Activated CD8-positive, alpha-beta memory T cell treated with anti-CD3 and anti-CD28 coated beads, Interleukin-2, amount 50 U/mL, for 4 hours (primary cell): ENCODE data around the gene SMCP.

Source experiments
- DNase-seq: peaks from one replicate; pipeline ENCODE4 v3.0.0-alpha.2; 2020

Gene SMCP

GRCh38 chr1:152886758-152887409, 8.8 kb downstream of the SMCP start:
- no peak for DNase-seq

DNA sequence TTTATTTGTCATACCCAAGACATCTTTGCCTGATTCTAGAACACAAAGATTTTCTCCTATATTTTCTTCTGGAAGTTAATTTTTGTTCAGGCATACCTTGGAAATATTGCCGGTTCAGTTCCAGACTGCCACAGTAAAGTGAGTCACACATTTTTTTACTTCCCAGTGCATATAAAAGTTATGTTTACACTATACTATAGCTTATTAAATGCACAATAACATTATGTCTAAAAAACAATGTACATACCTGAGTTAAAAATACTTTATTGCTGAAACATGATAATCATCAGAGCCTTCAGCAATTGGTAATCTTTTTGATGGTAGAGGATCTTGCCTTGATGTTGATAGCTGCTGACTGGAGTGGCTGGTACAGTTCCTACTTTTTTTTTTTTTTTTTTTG, 10.0 kb downstream of the SMCP start:
- no peak for DNase-seq

GRCh38 chr1:152899027-152899426, 20.9 kb downstream of the SMCP start:
- DNase-seq, result no peak

DNA sequence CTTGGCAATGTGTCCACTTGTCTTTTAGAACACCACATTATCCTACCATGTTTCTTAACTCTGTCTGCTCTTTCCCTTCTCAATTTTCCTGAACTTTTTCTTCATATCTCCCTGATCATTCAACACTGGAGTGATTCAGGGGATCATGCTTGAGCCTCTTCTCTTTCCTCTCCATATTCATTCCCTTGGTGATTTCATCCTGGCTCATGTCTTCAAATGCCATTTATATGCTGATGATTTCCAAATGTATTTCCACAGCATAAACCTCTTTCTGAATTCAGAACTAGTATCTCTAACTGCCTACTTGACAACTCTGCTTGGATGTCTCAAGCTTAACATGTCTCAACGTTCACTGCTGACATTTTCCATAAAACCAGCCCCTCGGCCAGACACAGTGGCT, 21.8 kb downstream of the SMCP start:
- DNase-seq, result no peak

DNA sequence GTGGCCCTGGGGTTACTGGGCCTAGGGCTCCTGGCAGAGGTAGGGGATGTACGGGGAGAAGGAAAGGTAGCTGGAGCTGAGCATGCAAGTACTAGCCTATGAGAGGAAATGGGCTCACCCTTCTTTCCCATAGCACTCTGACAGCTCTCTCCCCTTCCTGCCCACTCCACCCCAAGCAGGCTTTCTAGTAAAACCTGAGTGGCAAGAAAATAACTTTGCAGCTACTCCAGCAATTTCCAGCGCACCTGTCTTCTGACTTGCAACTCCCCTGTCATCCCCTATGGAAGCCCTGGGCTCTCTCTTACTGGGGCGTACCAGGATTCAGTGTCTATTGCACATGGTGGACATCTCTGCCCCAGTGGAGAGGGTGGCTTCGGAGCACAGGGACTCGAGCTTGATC, 23.5 kb downstream of the SMCP start:
- no peak for DNase-seq

- DNase-seq, result no peak
Observed at GRCh38 chr1:152902636-152903035, 24.5 kb downstream of the SMCP start.

GRCh38 chr1:152904688-152905440, 26.7 kb downstream of the SMCP start:
- DNase-seq, result no peak

DNA sequence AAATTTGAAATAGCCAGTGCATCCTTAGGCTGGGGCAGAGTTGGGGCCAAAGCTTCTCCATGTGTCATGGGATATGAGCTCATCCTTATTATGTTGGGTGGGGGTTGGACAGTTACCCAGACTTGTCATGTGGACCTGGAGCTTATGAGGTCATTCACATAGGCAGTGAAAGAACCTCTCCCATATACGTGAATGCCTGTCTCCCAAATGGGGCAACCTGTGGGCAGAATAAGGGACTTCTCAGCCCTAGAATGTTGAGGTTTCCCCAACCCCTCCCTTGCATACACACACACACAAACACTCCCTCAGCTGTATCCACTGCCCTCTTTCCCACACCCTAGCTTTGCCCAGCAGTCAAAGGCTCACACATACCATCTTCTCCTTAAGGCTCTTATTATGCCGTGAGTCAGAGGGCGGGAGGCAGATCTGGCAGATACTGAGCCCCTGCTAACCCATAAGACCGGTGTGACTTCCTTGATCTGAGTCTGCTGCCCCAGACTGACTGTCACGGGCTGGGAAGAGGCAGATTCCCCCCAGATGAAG, 28.0 kb downstream of the SMCP start:
- DNase-seq, result no peak

DNA sequence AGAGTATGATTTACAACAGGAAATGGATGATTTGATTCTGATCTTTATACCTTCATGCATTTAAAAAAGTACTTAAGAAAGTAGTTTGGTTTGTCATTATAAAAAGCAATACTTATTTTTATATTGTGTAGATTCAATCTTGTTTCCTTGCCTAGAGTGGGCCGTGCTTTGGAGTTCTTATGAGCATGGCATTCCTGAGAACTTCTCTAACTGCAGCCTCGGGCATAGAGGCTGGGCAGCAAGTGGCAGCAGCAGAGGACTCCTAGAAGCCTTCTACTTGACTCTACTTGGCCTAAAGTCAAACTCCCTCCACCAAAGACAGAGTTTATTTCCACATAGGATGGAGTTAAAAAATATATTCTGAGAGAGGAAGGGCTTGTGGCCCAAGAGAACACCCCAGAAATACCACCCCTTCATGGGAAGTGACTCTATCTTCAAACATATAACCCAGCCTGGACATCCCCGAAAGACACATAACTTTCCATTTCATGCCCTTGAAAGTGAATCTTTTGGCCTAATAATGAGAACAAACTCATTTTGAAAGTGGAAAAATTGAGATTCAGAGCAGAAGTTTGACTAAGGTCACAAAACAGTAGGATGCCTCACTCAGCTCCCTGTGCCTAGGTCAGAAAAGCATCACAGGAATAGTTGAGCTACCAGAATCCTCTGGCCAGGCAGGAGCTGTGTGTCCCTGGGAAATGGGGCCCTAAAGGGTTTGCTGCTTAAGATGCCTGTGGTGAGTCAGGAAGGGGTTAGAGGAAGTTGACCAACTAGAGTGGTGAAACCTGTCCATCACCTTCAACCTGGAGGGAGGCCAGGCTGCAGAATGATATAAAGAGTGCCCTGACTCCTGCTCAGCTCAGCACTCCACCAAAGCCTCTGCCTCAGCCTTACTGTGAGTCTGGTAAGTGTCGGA, 29.8 kb downstream of the SMCP start, which contains the start of gene IVL:
TSS of gene IVL (plus strand) at position 861 of the 916 bp plus-strand sequence. CDS start 1,252 bp downstream, outside the sequence.
- no peak for DNase-seq

GRCh38 chr1:152909206-152909605, 31.1 kb downstream of the SMCP start:
- no peak for DNase-seq

- no peak for DNase-seq
Observed at GRCh38 chr1:152912471-152912870, 34.3 kb downstream of the SMCP start.

- no peak for DNase-seq
Observed at GRCh38 chr1:152912900-152913299, 34.8 kb downstream of the SMCP start.

DNA sequence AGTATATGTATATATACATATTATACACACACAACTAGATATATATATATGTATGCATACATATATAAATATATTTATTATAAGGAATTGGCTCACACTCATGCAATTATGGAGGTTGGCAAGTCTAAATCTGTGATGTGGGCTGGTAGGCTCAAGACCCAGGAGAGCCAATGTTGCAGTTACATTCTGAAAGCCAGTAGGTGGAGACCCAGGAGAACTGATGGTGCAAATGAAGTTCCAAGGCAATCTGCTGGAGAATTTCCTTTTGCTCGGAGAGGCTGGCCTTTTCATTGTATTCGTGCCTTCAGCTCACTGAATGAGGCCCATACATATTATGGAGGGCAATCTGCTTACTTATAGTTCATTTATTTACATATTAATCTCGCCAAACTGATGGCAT, 39.7 kb downstream of the SMCP start:
- DNase-seq, result no peak

GRCh38 chr1:152919071-152919470, 40.9 kb downstream of the SMCP start:
- DNase-seq, result no peak

DNA sequence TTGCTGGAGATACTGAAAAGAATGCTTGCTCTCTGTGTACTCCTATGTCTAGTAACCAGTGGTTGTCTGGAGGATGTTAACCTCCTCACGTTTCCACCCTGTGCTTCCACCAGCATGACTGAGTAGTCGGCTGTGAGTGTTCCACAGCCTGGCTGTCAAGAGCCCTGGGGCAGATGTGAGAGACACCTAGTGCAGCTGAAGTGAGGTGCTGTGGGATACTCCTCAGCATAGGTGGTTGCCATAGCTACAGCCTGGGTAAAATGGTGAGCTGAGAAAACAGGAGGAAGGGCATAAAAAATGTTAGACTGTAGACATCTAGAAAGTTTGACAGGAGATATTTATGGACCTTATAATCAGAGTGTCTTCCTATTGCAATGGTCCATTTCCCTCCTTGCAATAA, 46.1 kb downstream of the SMCP start:
- DNase-seq, result no peak

DNA sequence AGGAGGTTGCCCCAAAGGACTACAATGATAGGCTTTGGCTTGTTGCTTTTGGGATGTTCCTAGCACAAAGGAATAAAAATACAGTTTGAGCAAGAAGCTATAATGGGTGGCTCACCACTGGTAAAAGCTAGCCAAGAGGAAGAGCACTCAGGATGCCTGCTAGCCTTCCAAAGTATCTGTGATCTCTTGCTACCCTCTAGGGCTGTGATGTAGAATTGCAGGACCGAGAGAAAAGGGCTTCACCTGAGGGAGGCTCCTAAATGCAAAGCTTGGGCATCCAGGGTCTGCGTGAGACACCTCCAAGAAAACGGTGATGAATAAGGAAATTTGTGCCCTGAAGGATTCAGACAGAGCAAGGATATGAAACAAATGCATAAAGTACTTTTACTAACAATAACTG, 48.0 kb downstream of the SMCP start:
- DNase-seq, result no peak

- no peak for DNase-seq
Observed at GRCh38 chr1:152928671-152929070, 50.5 kb downstream of the SMCP start.

DNA sequence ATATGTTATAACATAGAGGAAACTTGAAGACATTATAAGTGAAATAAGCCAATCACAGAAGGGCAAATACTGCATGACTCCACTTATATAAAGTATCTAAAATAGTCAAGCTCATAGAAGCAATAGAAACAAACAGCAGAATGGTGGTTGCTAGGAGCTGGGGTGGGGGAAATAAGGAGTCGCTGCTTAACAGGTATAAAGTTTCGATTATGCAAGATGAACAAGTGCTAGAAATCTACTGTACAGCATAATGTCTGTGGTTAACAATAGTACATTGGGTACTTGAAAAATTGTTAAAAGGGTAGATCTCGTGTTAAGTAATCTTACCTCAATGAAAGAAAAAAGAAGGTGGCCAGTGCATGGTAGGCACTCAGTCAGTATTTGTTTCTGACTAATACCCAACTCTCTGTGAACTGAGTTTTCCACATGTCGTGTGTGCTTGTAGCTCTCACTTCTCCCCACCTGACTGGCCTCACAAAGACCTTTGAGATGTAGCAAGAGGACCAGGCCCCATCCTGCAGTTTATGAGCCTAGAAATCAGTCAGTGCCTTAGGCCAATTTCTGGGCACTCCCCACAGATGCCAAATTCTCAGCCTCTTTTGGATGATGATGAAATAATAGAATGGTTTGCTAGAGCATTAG, 54.2 kb downstream of the SMCP start:
- no peak for DNase-seq

GRCh38 chr1:152933196-152933595, 55.1 kb downstream of the SMCP start:
- no peak for DNase-seq
